ENCODE measurements around the gene RBMS1.

DNA sequence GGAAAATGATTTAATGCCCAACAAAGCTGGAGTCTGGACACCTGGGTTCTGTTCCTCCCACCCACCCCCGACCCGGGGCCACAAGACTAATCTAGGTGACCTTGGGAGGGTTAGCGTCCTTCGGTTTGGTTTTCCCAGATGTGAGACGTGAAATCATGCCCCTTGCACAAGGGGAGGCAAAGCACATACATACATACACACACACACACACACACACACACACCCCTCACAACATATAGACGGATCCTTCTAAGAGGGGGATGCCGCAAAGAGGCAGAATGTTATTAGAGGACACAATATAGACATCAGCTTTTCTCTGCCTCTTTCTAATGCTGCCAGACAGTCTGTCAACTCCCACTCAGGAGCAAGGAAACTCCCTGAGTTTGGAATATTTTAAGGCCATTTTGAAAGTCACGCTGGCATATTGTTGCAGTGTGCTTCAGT, 616 bp upstream of the RBMS1 start:
- TF ChIP-seq POLR2AphosphoS5 (IDR thresholded peaks at IDR 0.05; ENCODE audit: insufficient read depth in 1 of 2, low read depth in 1 of 2) = no peak
- TF ChIP-seq, protein P1, sequence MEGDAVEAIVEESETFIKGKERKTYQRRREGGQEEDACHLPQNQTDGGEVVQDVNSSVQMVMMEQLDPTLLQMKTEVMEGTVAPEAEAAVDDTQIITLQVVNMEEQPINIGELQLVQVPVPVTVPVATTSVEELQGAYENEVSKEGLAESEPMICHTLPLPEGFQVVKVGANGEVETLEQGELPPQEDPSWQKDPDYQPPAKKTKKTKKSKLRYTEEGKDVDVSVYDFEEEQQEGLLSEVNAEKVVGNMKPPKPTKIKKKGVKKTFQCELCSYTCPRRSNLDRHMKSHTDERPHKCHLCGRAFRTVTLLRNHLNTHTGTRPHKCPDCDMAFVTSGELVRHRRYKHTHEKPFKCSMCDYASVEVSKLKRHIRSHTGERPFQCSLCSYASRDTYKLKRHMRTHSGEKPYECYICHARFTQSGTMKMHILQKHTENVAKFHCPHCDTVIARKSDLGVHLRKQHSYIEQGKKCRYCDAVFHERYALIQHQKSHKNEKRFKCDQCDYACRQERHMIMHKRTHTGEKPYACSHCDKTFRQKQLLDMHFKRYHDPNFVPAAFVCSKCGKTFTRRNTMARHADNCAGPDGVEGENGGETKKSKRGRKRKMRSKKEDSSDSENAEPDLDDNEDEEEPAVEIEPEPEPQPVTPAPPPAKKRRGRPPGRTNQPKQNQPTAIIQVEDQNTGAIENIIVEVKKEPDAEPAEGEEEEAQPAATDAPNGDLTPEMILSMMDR (IDR thresholded peaks at IDR 0.05) = no peak

Measured in vagina (tissue), 2 donors.